WERI-Rb-1 (cell line): ENCODE results near the gene ACER2.
"Not testable (repeated sequence)": the region's sequence is repeated elsewhere in the genome, so short reads cannot be mapped to it uniquely, and the experiment has no call there.

Experiments
- DNase-seq: peaks from one replicate; pipeline ENCODE4 v3.0.0-alpha.2; 2020
- H3K27ac ChIP-seq: fragments of 250-450 bp; sonication (Bioruptor Pico); 2 replicates; pipeline ENCODE4 v1.5.1; 2020; ENCODE audit warnings: mild to moderate bottlenecking, moderate library complexity
- H3K27me3 ChIP-seq: fragments of 250-450 bp; sonication (Bioruptor Pico); 2 replicates; pipeline ENCODE4 v1.5.1; 2021; ENCODE audit warnings: mild to moderate bottlenecking, low read depth, moderate library complexity; ENCODE audit not compliant: insufficient read depth, severe bottlenecking
- H3K36me3 ChIP-seq: fragments of 250-450 bp; sonication (Bioruptor Pico); 2 replicates; pipeline ENCODE4 v1.5.1; 2020; ENCODE audit warnings: mild to moderate bottlenecking, moderate library complexity
- H3K4me3 ChIP-seq: 2 replicates; pipeline ENCODE4 v1.5.1; 2011; ENCODE audit warnings: low read depth, mild to moderate bottlenecking, control low read depth, low read length
- H3K9me3 ChIP-seq: fragments of 250-450 bp; sonication (Bioruptor Pico); 2 replicates; pipeline ENCODE4 v1.5.1; 2021; ENCODE audit warnings: mild to moderate bottlenecking, moderate library complexity; ENCODE audit not compliant: severe bottlenecking
- TF ChIP-seq, protein P1 (sequence below): IDR thresholded peaks from 2 replicates; pipeline ENCODE4 v1.5.1; 2011; ENCODE audit warnings: low read depth, mild to moderate bottlenecking, control low read depth, inconsistent platforms, low read length

The ACER2 gene

DNA sequence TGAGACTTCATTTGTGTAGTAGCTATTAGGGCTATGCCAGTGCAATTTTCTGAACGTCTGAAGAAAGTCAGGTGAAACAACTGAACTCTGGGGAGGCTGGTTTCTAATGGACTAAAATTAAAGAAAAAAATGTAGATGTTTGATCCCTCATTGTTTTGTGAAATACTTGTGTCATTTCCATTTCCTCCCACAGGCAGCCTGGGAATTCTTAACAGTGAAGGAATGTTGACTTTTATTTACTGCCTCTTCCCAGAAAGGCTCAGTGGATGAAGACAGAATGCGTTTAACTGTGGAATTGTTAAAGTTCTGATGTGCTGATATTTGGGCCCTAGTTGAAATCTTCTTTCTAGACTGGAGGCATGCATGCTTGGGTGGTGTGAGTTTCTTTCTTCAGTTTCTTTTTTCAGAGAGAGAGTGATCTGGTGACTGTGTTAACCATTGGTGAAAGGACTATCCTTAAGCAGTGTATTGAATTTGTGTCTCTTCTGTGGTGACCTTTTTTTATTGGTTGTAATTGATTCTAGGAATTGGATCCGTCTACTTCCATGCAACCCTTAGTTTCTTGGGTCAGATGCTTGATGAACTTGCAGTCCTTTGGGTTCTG lies 15.5 kb downstream of the ACER2 start:
- Histone ChIP-seq H3K36me3 (peaks cover 12% of the 10 kb centered on the region), H3K4me3 (no peak overlapping the region), H3K9me3 (no peaks in the 10 kb centered on the region), H3K27ac (no peak overlapping the region), H3K27me3 (no peaks in the 10 kb centered on the region)
- TF ChIP-seq, protein P1, sequence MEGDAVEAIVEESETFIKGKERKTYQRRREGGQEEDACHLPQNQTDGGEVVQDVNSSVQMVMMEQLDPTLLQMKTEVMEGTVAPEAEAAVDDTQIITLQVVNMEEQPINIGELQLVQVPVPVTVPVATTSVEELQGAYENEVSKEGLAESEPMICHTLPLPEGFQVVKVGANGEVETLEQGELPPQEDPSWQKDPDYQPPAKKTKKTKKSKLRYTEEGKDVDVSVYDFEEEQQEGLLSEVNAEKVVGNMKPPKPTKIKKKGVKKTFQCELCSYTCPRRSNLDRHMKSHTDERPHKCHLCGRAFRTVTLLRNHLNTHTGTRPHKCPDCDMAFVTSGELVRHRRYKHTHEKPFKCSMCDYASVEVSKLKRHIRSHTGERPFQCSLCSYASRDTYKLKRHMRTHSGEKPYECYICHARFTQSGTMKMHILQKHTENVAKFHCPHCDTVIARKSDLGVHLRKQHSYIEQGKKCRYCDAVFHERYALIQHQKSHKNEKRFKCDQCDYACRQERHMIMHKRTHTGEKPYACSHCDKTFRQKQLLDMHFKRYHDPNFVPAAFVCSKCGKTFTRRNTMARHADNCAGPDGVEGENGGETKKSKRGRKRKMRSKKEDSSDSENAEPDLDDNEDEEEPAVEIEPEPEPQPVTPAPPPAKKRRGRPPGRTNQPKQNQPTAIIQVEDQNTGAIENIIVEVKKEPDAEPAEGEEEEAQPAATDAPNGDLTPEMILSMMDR: no peak
- no peak for DNase-seq

DNA sequence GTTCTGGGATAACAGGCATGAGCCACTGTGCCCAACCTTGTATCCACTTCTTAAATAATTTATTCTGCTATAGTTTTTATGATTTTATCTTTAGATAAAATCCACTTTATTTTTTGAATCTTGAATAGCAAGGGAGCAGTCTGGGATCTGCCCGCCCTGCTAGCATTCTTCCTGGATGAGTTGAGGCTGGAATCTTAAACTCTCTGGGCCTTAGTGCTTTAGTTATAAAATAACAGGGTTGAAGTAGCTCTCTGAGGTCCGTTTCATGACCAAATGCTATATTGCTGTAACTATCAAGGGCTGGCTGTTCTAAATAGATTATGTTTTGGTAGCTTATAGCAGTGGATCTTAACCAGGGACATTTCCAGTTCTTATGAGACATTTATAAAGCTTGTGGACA lies 20.8 kb downstream of the ACER2 start:
- DNase-seq: no peak
- H3K27me3 ChIP-seq: no peaks in the 10 kb centered on the region
- H3K36me3 ChIP-seq: peaks cover 14% of the 10 kb centered on the region
- H3K9me3 ChIP-seq: no peaks in the 10 kb centered on the region
- no peak overlapping the region for H3K4me3 ChIP-seq
- TF ChIP-seq, protein P1: no peak
- H3K27ac ChIP-seq: no peak overlapping the region

DNA sequence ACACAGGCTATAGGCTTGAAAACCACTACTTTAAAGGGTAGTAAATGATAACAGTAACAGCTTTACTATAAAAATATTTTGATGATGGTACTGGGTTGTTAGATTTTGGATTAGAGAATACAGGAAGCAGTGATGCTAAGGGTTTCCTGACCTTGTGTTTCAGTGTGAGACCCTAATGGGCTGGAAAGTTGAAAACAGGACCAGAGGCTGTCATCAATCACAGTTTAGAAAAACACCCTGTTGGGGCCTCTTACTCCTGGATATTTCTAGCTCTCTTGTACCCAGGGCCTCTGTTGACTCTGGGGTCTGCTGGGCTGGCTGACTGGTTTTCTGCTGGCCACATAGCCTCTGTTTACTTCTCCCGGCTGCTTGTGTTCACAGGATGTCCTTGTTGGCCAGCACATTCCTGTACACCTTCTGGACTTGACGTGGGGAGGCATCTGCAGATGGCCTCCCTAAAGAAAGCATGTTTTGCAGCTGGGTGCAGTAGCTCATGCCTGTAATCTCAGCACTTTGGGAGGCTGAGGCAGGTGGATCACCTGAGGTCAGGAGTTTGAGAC lies 21.5 kb downstream of the ACER2 start:
- Histone ChIP-seq H3K9me3 (no peaks in the 10 kb centered on the region), H3K4me3 (no peak overlapping the region), H3K36me3 (peaks cover 11% of the 10 kb centered on the region), H3K27ac (no peak overlapping the region), H3K27me3 (no peaks in the 10 kb centered on the region)
- DNase-seq: no peak
- TF ChIP-seq, protein P1: no peak

DNA sequence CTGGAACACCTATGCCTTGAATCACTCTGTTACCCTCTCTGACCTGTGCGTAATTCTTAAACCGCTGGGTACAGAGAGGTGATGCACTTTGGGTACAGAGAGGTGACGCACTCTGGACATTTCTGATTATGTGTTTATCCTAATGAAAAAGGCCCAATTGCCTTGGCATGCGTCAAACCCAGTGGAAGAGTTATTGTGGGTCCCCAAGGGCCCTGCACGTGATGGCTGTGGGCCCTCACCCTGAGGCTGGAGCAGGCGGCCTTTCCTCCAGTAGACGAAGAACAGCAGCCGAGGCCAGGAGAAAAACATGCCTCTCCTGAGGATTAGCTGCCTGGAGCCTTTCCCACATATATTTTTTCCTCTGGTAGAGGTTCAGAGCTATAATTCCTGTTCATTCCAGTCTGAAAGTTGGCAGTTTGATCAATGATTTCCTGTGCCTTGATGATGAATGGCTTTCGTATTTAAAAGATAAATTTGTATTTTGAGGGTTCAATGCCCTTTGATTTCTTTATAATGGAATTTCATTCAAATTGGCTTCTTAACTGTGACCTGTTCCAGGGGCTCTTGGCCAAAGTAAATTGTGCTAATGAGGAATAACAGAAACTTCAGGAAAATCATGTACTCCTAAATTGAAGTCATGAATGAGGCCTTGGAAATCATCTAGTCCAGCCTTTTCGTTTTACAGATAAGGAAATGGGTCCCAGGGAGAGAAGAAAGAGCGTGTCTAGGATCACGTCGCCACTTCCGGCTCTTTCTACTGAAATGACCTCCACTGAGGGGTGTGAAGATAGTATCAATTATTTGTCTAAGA lies 22.8 kb downstream of the ACER2 start:
- H3K36me3 ChIP-seq: peaks cover 8% of the 10 kb centered on the region
- no peak overlapping the region for H3K4me3 ChIP-seq
- H3K27ac ChIP-seq: no peak overlapping the region
- H3K27me3 ChIP-seq: no peaks in the 10 kb centered on the region
- TF ChIP-seq, protein P1: no peak
- DNase-seq: no peak
- H3K9me3 ChIP-seq: no peaks in the 10 kb centered on the region

DNA sequence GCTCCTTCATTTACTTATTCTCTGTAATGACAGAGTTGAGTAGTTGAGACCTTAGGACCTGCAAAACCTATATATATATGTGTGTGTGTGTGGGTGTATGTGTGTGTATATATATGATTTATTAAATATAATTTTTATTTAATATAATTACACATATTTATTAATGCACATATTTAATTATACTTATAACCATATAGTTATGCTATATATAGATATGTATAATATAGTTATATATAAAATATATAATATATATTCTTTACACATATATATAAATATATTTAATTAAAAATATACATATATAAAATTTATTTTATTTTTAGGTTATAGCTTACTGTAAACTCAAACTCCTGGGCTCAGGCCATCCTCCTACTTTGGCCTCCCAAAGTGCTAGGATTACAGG lies 23.7 kb downstream of the ACER2 start:
- DNase-seq: no peak
- Histone ChIP-seq H3K9me3 (no peaks in the 10 kb centered on the region), H3K4me3 (no peak overlapping the region), H3K27ac (no peak overlapping the region), H3K36me3 (peaks cover 8% of the 10 kb centered on the region), H3K27me3 (no peaks in the 10 kb centered on the region)
- TF ChIP-seq, protein P1: no peak

DNA sequence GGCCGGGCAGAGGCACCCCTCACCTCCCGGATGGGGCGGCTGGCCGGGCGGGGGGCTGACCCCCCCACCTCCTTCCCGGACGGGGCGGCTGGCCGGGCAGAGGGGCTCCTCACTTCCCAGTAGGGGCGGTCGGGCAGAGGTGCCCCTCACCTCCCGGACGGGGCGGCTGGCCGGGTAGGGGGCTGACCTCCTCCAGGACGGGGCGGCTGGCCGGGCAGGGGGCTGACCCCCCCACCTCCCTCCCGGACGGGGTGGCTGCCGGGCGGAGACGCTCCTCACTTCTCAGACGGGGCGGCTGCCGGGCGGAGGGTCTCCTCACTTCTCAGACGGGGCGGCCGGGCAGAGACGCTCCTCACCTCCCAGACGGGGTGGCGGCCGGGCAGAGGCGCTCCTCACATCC lies 24.9 kb downstream of the ACER2 start:
- H3K36me3 ChIP-seq: peaks cover 10% of the 10 kb centered on the region
- not testable (repeated sequence) for DNase-seq, H3K4me3 ChIP-seq, H3K27me3 ChIP-seq, H3K27ac ChIP-seq, H3K9me3 ChIP-seq
